Esophagus (tissue), 2 donors: ENCODE measurements around the gene SLC17A8. TPM values are rescaled to one million over a fixed set of nuclear protein-coding genes. Genes with fewer than 3 reads are reported as not detected.
"Not testable (repeated sequence)": the region's sequence is repeated elsewhere in the genome, so short reads cannot be mapped to it uniquely, and the experiment has no call there.

ENCODE experiments used
- H3K27ac ChIP-seq, 2 donors: one replicate each; pipeline ENCODE4 v1.5.1; 2013; ENCODE audit warnings: low read depth in 2 of 2, mild to moderate bottlenecking in 2 of 2, inconsistent platforms in 1 of 2, low read length in 1 of 2, moderate library complexity in 1 of 2
- H3K27me3 ChIP-seq, 2 donors: one replicate each; pipeline ENCODE4 v1.6.1; 2013; ENCODE audit warnings: low read length in 2 of 2, control low read depth in 1 of 2, mild to moderate bottlenecking in 1 of 2; ENCODE audit not compliant: insufficient read depth in 2 of 2, control insufficient read depth in 1 of 2
- H3K36me3 ChIP-seq, 2 donors: one replicate each; pipeline ENCODE4 v1.6.1; 2013; ENCODE audit warnings: low read length in 1 of 2; ENCODE audit not compliant: control insufficient read depth in 2 of 2, insufficient read depth in 2 of 2
- H3K4me1 ChIP-seq, 2 donors: one replicate each; pipeline ENCODE4 v1.6.1; 2013; ENCODE audit warnings: low read length in 1 of 2; ENCODE audit not compliant: control insufficient read depth in 2 of 2, insufficient read depth in 2 of 2
- H3K4me3 ChIP-seq, 2 donors: one replicate each; pipeline ENCODE4 v1.5.1; 2013; ENCODE audit warnings: low read length in 2 of 2, mild to moderate bottlenecking in 2 of 2, low read depth in 1 of 2, moderate library complexity in 1 of 2
- H3K9me3 ChIP-seq, 2 donors: one replicate each; pipeline ENCODE4 v1.6.1; 2013; ENCODE audit warnings: mild to moderate bottlenecking in 2 of 2, low read depth in 1 of 2, low read length in 1 of 2, moderate library complexity in 1 of 2; ENCODE audit not compliant: control insufficient read depth in 2 of 2, insufficient read depth in 1 of 2
- WGBS, 2 donors: extraction: QIAGEN DNeasy Blood & Tissue Kit; methylation state at CpG; one replicate each; pipeline ENCODE4 v1.1.7; 2013; 5-methylcytosine and 5-hydroxymethylcytosine counted together
- polyA plus RNA-seq, 2 donors: library from polyadenylated mRNA; stranded (reverse); fragments of 200-250 nt; gene quantifications; one replicate each; pipeline ENCODE4 v1.2.3, GENCODE V29; 2013
- donor health status: healthy with polysubstance abuse.
- donor health status: Bipolar disorder and iron deficiency.

SLC17A8 gene
- polyA plus RNA-seq = not detected

GRCh38 chr12:100356644-100357223, at the start of gene SLC17A8:
TSS of gene SLC17A8 (plus strand) at chr12:100357074. CDS start at chr12:100357392, 318 bp downstream.
- Histone ChIP-seq H3K9me3 (peaks cover 0 to 4% of the 10 kb centered on the region in 2 donors), H3K27ac (no peak within 1 kb of the TSS), H3K4me1 (no peaks in the 10 kb centered on the region), H3K4me3 (no peak within 1 kb of the TSS), H3K36me3 (no peaks in the 10 kb centered on the region), H3K27me3 (no peaks in the 10 kb centered on the region)
- 20 to 22% methylated on average over 13 of the region's 13 CpGs for WGBS, 2 donors

GRCh38 chr12:100308138-100308537, 48.7 kb upstream of the SLC17A8 start:
- not testable (repeated sequence) for H3K4me1 ChIP-seq, H3K27ac ChIP-seq, H3K9me3 ChIP-seq, H3K27me3 ChIP-seq, H3K36me3 ChIP-seq, H3K4me3 ChIP-seq
- 95 to 97% methylated on average over 5 of the region's 5 CpGs for WGBS, 2 donors

- Histone ChIP-seq H3K9me3 (no peaks in the 10 kb centered on the region), H3K27ac (no peak overlapping the region), H3K27me3 (no peaks in the 10 kb centered on the region), H3K4me1 (no peaks in the 10 kb centered on the region), H3K4me3 (no peak overlapping the region), H3K36me3 (peaks cover 2 to 7% of the 10 kb centered on the region in 2 donors)
- 85 to 90% methylated on average over 1 of the region's 1 CpG for WGBS, 2 donors
These were observed 45.6 kb upstream of the SLC17A8 start for GRCh38 chr12:100311317-100311716.

- H3K27ac ChIP-seq = no peak overlapping the region
- peaks cover 3 to 5% of the 10 kb centered on the region in 2 donors for H3K36me3 ChIP-seq
- H3K4me3 ChIP-seq = no peak overlapping the region
- H3K27me3 ChIP-seq = no peaks in the 10 kb centered on the region
- no peaks in the 10 kb centered on the region for H3K4me1 ChIP-seq
- no peaks in the 10 kb centered on the region for H3K9me3 ChIP-seq
- WGBS, 2 donors = 95 to 98% methylated on average over 2 of the region's 2 CpGs
These were observed 39.5 kb upstream of the SLC17A8 start for GRCh38 chr12:100317371-100317770.

GRCh38 chr12:100324498-100324897, 32.4 kb upstream of the SLC17A8 start:
- Histone ChIP-seq H3K4me1 (no peaks in the 10 kb centered on the region), H3K4me3 (no peak overlapping the region), H3K36me3 (peaks cover 0 to 2% of the 10 kb centered on the region in 2 donors), H3K27ac (no peak overlapping the region), H3K9me3 (no peaks in the 10 kb centered on the region), H3K27me3 (no peaks in the 10 kb centered on the region)

- Histone ChIP-seq H3K27me3 (no peaks in the 10 kb centered on the region), H3K27ac (no peak overlapping the region), H3K4me3 (no peak overlapping the region), H3K4me1 (no peaks in the 10 kb centered on the region), H3K36me3 (peaks cover 0 to 7% of the 10 kb centered on the region in 2 donors), H3K9me3 (no peaks in the 10 kb centered on the region)
These were observed 30.7 kb upstream of the SLC17A8 start for GRCh38 chr12:100326208-100326607.

- WGBS, 2 donors = 89% methylated on average over 2 of the region's 2 CpGs
- peaks cover 0 to 7% of the 10 kb centered on the region in 2 donors for H3K36me3 ChIP-seq
- H3K4me3 ChIP-seq = no peak overlapping the region
- H3K27me3 ChIP-seq = no peaks in the 10 kb centered on the region
- H3K27ac ChIP-seq = no peak overlapping the region
- H3K9me3 ChIP-seq = no peaks in the 10 kb centered on the region
- no peaks in the 10 kb centered on the region for H3K4me1 ChIP-seq
These were observed 27.1 kb upstream of the SLC17A8 start for GRCh38 chr12:100329800-100330199.

GRCh38 chr12:100331871-100332270, 25.0 kb upstream of the SLC17A8 start:
- H3K4me3 ChIP-seq = no peak overlapping the region
- H3K27me3 ChIP-seq = no peaks in the 10 kb centered on the region
- no peak overlapping the region for H3K27ac ChIP-seq
- H3K4me1 ChIP-seq = no peaks in the 10 kb centered on the region
- no peaks in the 10 kb centered on the region for H3K9me3 ChIP-seq
- WGBS, 2 donors = 68 to 89% methylated on average over 1 of the region's 1 CpG
- peaks cover 0 to 5% of the 10 kb centered on the region in 2 donors for H3K36me3 ChIP-seq

- Histone ChIP-seq H3K27ac (no peak overlapping the region), H3K9me3 (no peaks in the 10 kb centered on the region), H3K4me1 (no peaks in the 10 kb centered on the region), H3K4me3 (no peak overlapping the region), H3K36me3 (peaks cover 0 to 5% of the 10 kb centered on the region in 2 donors), H3K27me3 (no peaks in the 10 kb centered on the region)
- 84 to 92% methylated on average over 2 of the region's 2 CpGs for WGBS, 2 donors
These were observed 24.0 kb upstream of the SLC17A8 start for GRCh38 chr12:100332852-100333251.

- Histone ChIP-seq H3K27me3 (no peaks in the 10 kb centered on the region), H3K36me3 (peaks cover 0 to 4% of the 10 kb centered on the region in 2 donors), H3K4me3 (no peak overlapping the region), H3K27ac (no peak overlapping the region), H3K9me3 (no peaks in the 10 kb centered on the region), H3K4me1 (no peaks in the 10 kb centered on the region)
- 54 to 80% methylated on average over 3 of the region's 3 CpGs for WGBS, 2 donors
These were observed 19.6 kb upstream of the SLC17A8 start for GRCh38 chr12:100337299-100337698.
